Measurements from ENCODE around the gene ANAPC10.

- TF ChIP-seq CTCF (IDR thresholded peaks at IDR 0.05) (no peak), POLR2A (IDR thresholded peaks at IDR 0.05) (no peak)
Observed at GRCh38 chr4:145056325-145057130, 41.5 kb downstream of the ANAPC10 start.
